H9 (cell line): ENCODE results near the gene WFS1. TPM values are rescaled to one million over a fixed set of nuclear protein-coding genes. Genes with fewer than 3 reads are reported as not detected.

Experiments
- DNase-seq: peaks from one replicate; pipeline ENCODE4 v3.0.0-alpha.2; 2017
- H2AFZ ChIP-seq: one replicate; pipeline ENCODE4 v1.6.1; 2013; ENCODE audit warnings: mild to moderate bottlenecking, low read length, control low read depth, moderate library complexity
- H2AK5ac ChIP-seq: 2 replicates; pipeline ENCODE4 v1.6.1; 2013; ENCODE audit warnings: low read length, control low read depth, mixed read lengths; ENCODE audit not compliant: insufficient read length
- H2BK120ac ChIP-seq: one replicate; pipeline ENCODE4 v1.6.1; 2013; ENCODE audit warnings: low read depth, mild to moderate bottlenecking, low read length, control low read depth, inconsistent platforms; ENCODE audit not compliant: poor library complexity, severe bottlenecking
- H2BK12ac ChIP-seq: 2 replicates; pipeline ENCODE4 v1.6.1; 2013; ENCODE audit warnings: low read length, control low read depth, mixed read lengths, low read depth; ENCODE audit not compliant: insufficient read length
- H2BK15ac ChIP-seq: 2 replicates; pipeline ENCODE4 v1.6.1; 2013; ENCODE audit warnings: low read depth, low read length, control low read depth
- H2BK20ac ChIP-seq: one replicate; pipeline ENCODE4 v1.6.1; 2013; ENCODE audit warnings: low read depth, mild to moderate bottlenecking, low read length, control low read depth, inconsistent platforms; ENCODE audit not compliant: poor library complexity, severe bottlenecking
- H2BK5ac ChIP-seq: 2 replicates; pipeline ENCODE4 v1.6.1; 2013; ENCODE audit warnings: low read length, control low read depth, mixed read lengths; ENCODE audit not compliant: insufficient read length
- H3K14ac ChIP-seq: 2 replicates; pipeline ENCODE4 v1.6.1; 2013; ENCODE audit warnings: low read length, control low read depth; ENCODE audit not compliant: insufficient read depth
- H3K18ac ChIP-seq: 2 replicates; pipeline ENCODE4 v1.6.1; 2013; ENCODE audit warnings: low read depth, mild to moderate bottlenecking, mixed read lengths, low read length, control low read depth; ENCODE audit not compliant: insufficient read length
- H3K23ac ChIP-seq: 2 replicates; pipeline ENCODE4 v1.6.1; 2013; ENCODE audit warnings: low read length, control low read depth, mixed read lengths, low read depth; ENCODE audit not compliant: insufficient read length
- H3K23me2 ChIP-seq: 2 replicates; pipeline ENCODE4 v1.6.1; 2013; ENCODE audit warnings: low read depth, mild to moderate bottlenecking, mixed read lengths, low read length, control low read depth; ENCODE audit not compliant: insufficient read length, poor library complexity, severe bottlenecking
- H3K27ac ChIP-seq: 2 replicates; pipeline ENCODE4 v1.5.1; 2013; ENCODE audit warnings: low read length, control low read depth, mixed read lengths, low read depth; ENCODE audit not compliant: insufficient read length
- H3K27me3 ChIP-seq: 2 replicates; pipeline ENCODE4 v1.6.1; 2013; ENCODE audit warnings: low read length, control low read depth, inconsistent platforms; ENCODE audit not compliant: insufficient read depth
- H3K4ac ChIP-seq: 2 replicates; pipeline ENCODE4 v1.6.1; 2013; ENCODE audit warnings: low read depth, mild to moderate bottlenecking, control low read depth, inconsistent platforms, low read length, moderate library complexity
- H3K4me1 ChIP-seq: 2 replicates; pipeline ENCODE4 v1.6.1; 2013; ENCODE audit warnings: low read length, control low read depth, inconsistent platforms; ENCODE audit not compliant: insufficient read depth
- H3K4me2 ChIP-seq: 2 replicates; pipeline ENCODE4 v1.6.1; 2013; ENCODE audit warnings: low read length, control low read depth, mixed read lengths; ENCODE audit not compliant: insufficient read length, insufficient read depth
- H3K56ac ChIP-seq: 2 replicates; pipeline ENCODE4 v1.6.1; 2013; ENCODE audit warnings: low read depth, mild to moderate bottlenecking, mixed read lengths, low read length, control low read depth; ENCODE audit not compliant: insufficient read length
- H3K79me1 ChIP-seq: 2 replicates; pipeline ENCODE4 v1.6.1; 2013; ENCODE audit warnings: low read depth, mild to moderate bottlenecking, moderate library complexity, low read length, control low read depth, inconsistent platforms; ENCODE audit not compliant: insufficient read depth, poor library complexity, severe bottlenecking
- H3K79me2 ChIP-seq: 2 replicates; pipeline ENCODE4 v1.6.1; 2013; ENCODE audit warnings: low read length, control low read depth, inconsistent platforms; ENCODE audit not compliant: insufficient read depth
- H3K9ac ChIP-seq: 2 replicates; pipeline ENCODE4 v1.6.1; 2013; ENCODE audit warnings: low read length, control low read depth, mixed read lengths; ENCODE audit not compliant: insufficient read length; ENCODE audit errors: extremely low read depth
- H3K9me3 ChIP-seq: one replicate; pipeline ENCODE4 v1.6.1; 2013; ENCODE audit warnings: low read depth, low read length, inconsistent platforms; ENCODE audit not compliant: control insufficient read depth
- H3T11ph ChIP-seq: one replicate; pipeline ENCODE4 v1.6.1; 2013; ENCODE audit warnings: mild to moderate bottlenecking, low read length, control low read depth, inconsistent platforms
- H4K20me1 ChIP-seq: one replicate; pipeline ENCODE4 v1.6.1; 2013; ENCODE audit not compliant: control insufficient read depth, insufficient read length, insufficient read depth
- H4K5ac ChIP-seq: 2 replicates; pipeline ENCODE4 v1.6.1; 2013; ENCODE audit warnings: low read depth, mild to moderate bottlenecking, mixed read lengths, low read length, control low read depth; ENCODE audit not compliant: insufficient read length
- H4K8ac ChIP-seq: replicated peaks from 2 replicates; pipeline ENCODE4 v1.6.1; 2013; ENCODE audit warnings: low read length, control low read depth, mixed read lengths, low read depth; ENCODE audit not compliant: insufficient read length
- H4K91ac ChIP-seq: 2 replicates; pipeline ENCODE4 v1.6.1; 2013; ENCODE audit warnings: low read depth, mild to moderate bottlenecking, moderate library complexity, mixed read lengths, low read length, control low read depth; ENCODE audit not compliant: insufficient read length
- H3K27ac Mint-ChIP-seq, 3 experiments: 2 replicates in 2 of 3; 3 replicates in 1 of 3; pipeline ENCODE4 v1.8.0; 2020 to 2021; ENCODE audit warnings: mixed read lengths in 3 of 3, mild to moderate bottlenecking in 1 of 3, moderate library complexity in 1 of 3
- H3K27me3 Mint-ChIP-seq: 2 replicates; pipeline ENCODE4 v1.8.0; 2021; ENCODE audit warnings: low read depth, mild to moderate bottlenecking, moderate library complexity, mixed read lengths
- H3K36me3 Mint-ChIP-seq, 3 experiments: 2 replicates in 2 of 3; 3 replicates in 1 of 3; pipeline ENCODE4 v1.8.0; 2020 to 2021; ENCODE audit warnings: low read depth in 3 of 3, mixed read lengths in 3 of 3; ENCODE audit not compliant: insufficient read depth in 1 of 3
- H3K4me1 Mint-ChIP-seq, 2 experiments: 2 replicates each; pipeline ENCODE4 v1.8.0; 2020; ENCODE audit warnings: mixed read lengths in 2 of 2
- H3K4me3 Mint-ChIP-seq, 2 experiments: 2 replicates in 1 of 2; 3 replicates in 1 of 2; pipeline ENCODE4 v1.8.0; 2020 to 2021; ENCODE audit warnings: mild to moderate bottlenecking in 2 of 2, mixed read lengths in 2 of 2, moderate library complexity in 1 of 2
- H3K9me3 Mint-ChIP-seq, 2 experiments: 2 replicates in 1 of 2; 3 replicates in 1 of 2; pipeline ENCODE4 v1.8.0; 2020; ENCODE audit warnings: mild to moderate bottlenecking in 2 of 2, mixed read lengths in 2 of 2, moderate library complexity in 1 of 2
- CTCF ChIP-seq: fragments of 200-600 bp; sonication (generic); conservative IDR thresholded peaks from 3 replicates; pipeline ENCODE4 v1.8.0; 2021; ENCODE audit warnings: antibody characterized with exemption, mild to moderate bottlenecking
- WGBS: extraction: QIAGEN DNeasy Blood & Tissue Kit; methylation state at CpG from one replicate; pipeline ENCODE4 v1.1.7; 2013; ENCODE audit warnings: missing lambda C conversion rate, low lambda C conversion rate, mixed read lengths; ENCODE audit not compliant: insufficient read length; ENCODE audit errors: extremely low coverage; 5-methylcytosine and 5-hydroxymethylcytosine counted together
- total RNA-seq: library from RNA; stranded (reverse); gene quantifications from 2 replicates; pipeline ENCODE4 v1.2.1, GENCODE V29; 2021

Gene WFS1
- total RNA-seq, 1 experiment from 2014 or later = 18.9 TPM

DNA sequence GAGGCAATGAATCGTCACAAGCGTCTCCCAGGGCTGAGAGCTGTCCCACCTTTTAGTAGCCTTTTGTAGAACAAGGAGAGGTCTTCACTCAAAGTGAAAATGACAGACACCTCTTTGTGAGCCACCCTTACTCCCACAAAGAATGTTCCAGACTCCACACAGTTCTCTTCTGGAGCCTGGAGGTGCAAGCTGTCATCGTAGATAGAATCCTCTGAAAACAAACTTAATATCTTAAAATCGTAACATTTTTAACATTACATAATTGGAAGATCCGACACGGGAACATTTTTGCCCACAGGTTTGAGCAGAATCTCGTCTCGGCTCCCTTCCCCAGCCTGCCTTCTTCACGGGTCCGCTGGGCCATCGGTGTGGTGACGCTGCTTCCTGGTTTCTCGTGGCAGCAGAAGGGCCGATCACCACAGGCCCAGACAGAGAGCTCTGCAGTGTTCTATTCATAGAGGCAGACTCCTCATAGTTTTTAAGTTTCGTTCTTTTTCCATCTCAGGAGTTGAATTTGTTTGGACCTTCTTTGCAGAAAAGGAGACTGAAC, 27.7 kb downstream of the WFS1 start:
- no peaks in the 10 kb centered on the region for H3K79me1 ChIP-seq

More for the DNA sequence above, 27.7 kb downstream of the WFS1 start:
- peaks cover 29 to 48% (median 46%) of the 10 kb centered on the region in 3 experiments; a peak in 6 of 7 replicates for H3K36me3 Mint-ChIP-seq
- Histone ChIP-seq H3K23ac (no peak overlapping the region), H2BK120ac (no peak overlapping the region), H4K20me1 (no peaks in the 10 kb centered on the region), H3K4ac (no peak overlapping the region), H3K56ac (no peak overlapping the region), H3T11ph (no peak overlapping the region), H3K79me2 (no peaks in the 10 kb centered on the region), H3K27ac (no peak overlapping the region), H2BK20ac (no peak overlapping the region), H3K23me2 (no peaks in the 10 kb centered on the region), H3K9ac (no peak overlapping the region), H2BK15ac (no peak overlapping the region), H4K5ac (no peak overlapping the region), H2AFZ (no peak overlapping the region), H3K4me2 (no peak overlapping the region), H4K91ac (no peak overlapping the region), H4K8ac (no peak overlapping the region), H3K27me3 (no peaks in the 10 kb centered on the region), H3K18ac (no peak overlapping the region), H3K14ac (no peak overlapping the region), H2AK5ac (no peak overlapping the region), H3K9me3 (no peaks in the 10 kb centered on the region), H2BK5ac (no peak overlapping the region), H3K4me1 (no peaks in the 10 kb centered on the region), H2BK12ac (no peak overlapping the region)
- DNase-seq = no peak
- WGBS = no CpG with 5 or more reads among the region's 15 CpGs
- no peak overlapping the region; a peak in 2 of 7 replicates for H3K27ac Mint-ChIP-seq
- TF ChIP-seq CTCF = no peak
- H3K4me3 Mint-ChIP-seq = no peak overlapping the region
- no peaks in the 10 kb centered on the region for H3K4me1 Mint-ChIP-seq
- H3K9me3 Mint-ChIP-seq = no peaks in the 10 kb centered on the region; a peak in 1 of 5 replicates
- H3K27me3 Mint-ChIP-seq = no peaks in the 10 kb centered on the region
